ENCODE data around the gene LSP1.

Gene LSP1

GRCh38 chr11:1893581-1894359 is 40.9 kb downstream of the LSP1 start:
- DNase-seq: no peak

- DNase-seq: no peak
These were observed 41.9 kb downstream of the LSP1 start for GRCh38 chr11:1894759-1895158.

DNA sequence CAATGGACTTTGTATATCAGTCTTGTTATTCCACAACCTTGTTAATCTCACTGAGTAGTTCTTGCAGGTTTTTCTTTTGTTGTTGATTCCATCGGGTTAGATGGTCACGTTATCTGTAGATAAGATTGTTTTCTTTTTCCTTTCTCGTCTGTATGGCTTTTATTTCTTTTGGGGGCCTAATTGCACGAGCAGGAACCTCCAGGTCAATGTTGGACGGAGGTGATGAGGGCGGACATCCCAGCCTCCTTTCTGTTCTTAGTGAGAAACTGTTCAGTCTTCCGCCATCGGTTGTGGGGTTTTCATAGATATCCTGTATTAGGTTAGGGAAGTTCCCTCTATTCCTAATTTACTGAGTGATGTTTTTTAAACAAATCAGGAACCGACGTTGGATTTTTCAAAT is 43.6 kb downstream of the LSP1 start:
- no peak for DNase-seq

- DNase-seq: no peak
These were observed 44.0 kb downstream of the LSP1 start for GRCh38 chr11:1896923-1897322.

GRCh38 chr11:1899090-1899489 is 46.2 kb downstream of the LSP1 start:
- DNase-seq: no peak

- no peak for DNase-seq
These were observed 46.8 kb downstream of the LSP1 start for GRCh38 chr11:1899686-1900085.

DNA sequence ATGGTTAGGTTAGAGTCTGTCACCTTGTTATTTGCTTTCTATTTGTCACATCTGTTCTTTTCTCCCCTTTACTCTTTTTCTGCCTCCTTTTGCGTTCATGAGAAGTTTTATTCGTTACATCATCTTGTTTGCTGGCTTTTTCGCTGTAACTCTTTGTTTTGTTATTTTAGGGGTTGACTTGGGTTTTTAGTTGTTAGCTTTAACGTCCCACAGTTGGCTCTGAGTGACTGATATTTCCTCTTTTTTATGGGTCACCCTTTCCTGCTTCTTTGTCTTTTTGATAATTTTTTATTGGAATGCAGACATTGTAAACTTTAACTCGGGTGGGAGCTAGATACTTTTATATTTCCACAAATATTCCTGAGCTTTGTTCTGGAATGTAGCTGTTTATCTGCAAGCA is 53.3 kb downstream of the LSP1 start:
- DNase-seq: no peak

DNA sequence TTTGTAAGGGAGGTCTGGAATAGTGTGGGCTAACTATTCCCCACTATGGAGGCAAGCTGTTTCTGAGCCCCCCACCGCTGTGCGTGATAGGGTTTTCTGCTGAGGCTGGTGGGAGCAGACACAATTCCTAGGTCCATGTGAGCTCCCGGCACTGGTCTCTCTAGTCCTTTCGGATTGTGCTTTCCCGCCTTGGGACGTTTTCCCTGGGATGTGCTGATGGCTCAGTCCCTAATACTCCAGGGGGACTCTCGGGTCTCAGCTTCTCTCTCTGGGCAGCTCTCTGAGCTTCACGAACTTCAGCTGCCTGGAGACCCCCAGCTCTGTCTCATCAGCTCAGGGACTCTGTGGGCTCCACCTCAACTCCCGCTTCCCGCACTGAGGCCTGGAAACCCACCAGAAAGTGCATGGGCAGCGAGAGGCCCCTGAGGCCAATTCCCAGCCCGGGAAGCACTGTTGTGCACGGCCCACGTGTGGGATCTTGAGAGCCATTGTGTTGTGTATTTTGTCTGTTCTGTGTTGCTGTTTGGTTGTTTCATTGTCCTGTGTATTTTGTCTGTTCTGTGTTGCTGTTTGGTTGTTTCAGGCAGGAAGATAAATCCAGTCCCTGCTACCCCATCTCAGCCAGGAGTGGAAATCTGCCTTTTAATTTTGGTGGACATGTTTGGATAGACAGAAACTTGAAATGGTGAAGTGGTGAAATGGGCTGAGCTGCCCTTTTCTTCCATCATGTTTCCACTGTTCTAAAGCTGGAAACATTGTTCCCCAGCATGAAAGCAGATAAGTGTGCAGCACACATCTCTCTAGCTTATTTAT is 53.9 kb downstream of the LSP1 start:
- DNase-seq: no peak

DNA sequence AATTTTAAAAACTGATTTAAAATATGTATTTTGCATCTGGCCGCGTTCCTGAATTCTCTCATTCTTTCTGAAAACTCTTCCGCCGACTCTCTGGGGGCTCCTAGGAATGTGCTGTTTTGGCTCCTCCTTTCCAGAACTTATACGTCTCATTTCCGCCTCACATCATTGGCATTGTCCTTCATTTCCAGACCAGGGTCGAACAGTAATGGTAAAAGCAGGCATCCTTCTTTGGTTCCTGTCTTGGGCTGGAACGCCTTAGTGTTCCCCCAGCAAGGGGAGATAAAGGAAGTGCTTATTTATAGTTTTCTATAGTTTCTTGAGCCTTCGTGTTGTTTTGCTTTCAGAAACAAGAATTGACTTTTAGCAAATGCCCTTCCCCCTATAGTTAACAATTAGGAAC is 55.7 kb downstream of the LSP1 start:
- DNase-seq: no peak

DNA sequence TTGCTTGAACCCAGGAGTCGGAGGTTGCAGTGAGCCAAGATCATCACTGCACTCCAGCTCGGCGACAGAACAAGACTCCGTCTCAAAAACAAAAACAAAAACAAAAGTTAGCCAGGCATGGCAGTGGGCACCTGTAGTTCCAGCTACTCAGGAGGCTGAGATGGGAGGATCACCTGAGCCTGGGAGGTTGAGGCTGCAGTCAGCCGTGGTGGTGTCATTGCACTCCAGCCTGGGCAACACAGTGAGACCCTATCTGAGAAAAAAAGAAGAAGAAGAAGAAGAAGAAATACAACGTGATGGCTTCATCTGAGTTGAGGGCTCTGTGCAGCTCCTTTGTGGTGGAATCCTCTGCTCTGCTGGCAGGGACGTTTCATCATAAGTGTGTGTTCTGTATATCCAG is 56.6 kb downstream of the LSP1 start:
- no peak for DNase-seq

GRCh38 chr11:1912289-1912878 is 59.5 kb downstream of the LSP1 start:
- DNase-seq: no peak

DNA sequence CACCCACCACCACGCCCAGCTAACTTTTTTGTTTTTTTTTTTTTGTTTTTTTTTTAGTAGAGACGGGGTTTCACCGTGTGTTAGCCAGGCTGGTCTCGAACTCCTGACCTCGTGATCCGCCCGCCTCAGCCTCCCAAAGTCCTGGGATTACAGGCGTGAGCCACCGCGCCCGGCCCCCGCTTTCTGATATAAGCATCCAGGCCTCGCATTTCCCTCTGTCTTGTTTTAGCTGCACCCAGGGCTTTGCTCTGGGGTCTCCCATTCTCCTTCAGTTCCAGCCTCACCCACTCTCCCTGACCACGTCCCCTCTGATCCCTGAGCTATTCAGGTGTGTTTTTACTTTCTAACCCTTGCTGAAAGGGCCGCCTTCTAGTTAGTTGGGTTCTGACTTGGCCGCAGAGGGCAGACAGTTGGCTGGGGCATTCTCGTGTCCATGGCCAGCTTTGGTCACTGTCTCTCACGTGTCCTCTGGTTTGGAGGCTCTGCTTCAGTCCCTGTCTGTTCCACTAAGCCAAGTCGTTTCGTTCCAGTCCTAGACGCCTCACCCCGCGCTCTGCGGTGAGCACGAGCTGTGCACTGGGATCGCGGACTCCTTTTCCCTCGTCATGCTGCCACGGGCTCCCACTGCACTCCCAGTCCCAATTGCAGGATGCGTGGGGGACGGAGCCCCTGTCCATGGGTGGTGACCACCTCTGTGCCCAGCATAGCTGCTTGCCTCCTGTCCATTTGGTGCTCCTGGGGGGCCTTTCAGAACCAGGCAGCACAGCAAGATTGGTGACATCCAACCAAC is 60.6 kb downstream of the LSP1 start:
- no peak for DNase-seq

GRCh38 chr11:1915795-1916131 is 62.9 kb downstream of the LSP1 start:
- DNase-seq: no peak

DNA sequence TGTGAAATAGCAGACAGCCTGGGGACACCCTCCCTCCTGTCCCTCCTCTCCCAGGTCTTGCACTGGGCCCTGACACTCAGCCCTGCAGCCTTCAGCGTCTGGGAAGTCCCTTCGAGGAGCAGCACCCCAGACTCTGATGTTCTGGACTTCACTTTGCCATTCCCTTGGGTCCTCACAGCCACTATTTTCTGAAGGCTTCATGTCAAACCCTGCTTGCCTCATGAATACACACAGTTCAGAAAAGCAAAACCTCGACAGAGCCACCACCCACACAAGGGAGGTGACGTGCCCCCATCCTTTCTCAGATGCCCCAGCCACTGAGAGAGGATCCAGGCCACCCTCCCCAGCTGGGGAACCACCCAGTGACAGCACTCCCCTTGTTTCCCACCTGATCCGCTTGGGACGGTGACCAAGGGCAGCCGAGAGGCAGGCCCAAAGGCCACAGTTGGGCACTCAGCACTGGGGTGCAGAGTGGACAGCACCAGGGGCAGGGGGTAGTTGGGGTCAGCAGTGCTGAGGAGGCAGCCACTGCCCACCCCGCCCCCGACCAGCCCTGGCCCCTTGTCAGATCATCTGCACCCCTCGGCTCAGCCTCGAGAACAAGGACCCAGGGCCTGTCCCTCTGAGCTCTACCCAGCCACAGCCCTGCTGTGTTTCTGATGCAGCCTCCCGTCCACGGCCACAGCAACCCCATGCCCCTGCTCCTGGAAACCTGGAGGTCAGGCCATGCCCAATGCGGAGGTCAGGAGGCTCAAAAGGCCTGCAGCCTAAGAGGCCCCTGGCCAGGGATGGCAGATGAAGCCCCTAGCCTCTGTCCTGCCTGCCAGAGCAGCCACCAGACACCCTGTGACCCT is 63.5 kb downstream of the LSP1 start:
- DNase-seq: no peak

DNA sequence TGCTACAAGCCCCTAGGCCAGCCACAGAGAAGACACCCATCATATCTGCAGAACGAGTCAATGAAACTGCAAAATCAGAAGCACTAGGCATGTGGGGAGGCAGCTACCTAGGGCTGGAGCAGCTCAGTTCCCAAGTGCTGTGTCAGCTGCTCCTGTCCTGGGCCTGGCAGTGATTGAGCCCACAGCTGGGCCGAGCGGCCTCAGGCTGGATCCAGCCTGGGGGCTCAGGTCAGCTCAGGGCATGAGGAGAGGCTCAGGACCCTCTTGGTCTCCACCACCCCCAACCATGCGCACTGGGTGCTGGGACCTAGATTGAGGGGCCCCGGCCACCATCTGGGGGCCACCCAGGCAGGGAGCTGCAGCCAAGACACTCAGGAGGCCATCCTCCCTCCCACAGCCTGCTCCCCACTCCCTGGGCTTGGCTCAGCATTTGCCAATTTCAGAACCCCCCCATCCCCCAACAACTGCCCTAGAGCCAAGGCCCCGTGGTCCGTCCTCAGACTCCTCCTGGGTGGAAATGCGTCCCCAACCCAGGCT is 64.2 kb downstream of the LSP1 start:
- no peak for DNase-seq

- no peak for DNase-seq
These were observed 64.9 kb downstream of the LSP1 start for GRCh38 chr11:1917523-1918435.

- DNase-seq: no peak
These were observed 65.8 kb downstream of the LSP1 start for GRCh38 chr11:1918436-1919315.

DNA sequence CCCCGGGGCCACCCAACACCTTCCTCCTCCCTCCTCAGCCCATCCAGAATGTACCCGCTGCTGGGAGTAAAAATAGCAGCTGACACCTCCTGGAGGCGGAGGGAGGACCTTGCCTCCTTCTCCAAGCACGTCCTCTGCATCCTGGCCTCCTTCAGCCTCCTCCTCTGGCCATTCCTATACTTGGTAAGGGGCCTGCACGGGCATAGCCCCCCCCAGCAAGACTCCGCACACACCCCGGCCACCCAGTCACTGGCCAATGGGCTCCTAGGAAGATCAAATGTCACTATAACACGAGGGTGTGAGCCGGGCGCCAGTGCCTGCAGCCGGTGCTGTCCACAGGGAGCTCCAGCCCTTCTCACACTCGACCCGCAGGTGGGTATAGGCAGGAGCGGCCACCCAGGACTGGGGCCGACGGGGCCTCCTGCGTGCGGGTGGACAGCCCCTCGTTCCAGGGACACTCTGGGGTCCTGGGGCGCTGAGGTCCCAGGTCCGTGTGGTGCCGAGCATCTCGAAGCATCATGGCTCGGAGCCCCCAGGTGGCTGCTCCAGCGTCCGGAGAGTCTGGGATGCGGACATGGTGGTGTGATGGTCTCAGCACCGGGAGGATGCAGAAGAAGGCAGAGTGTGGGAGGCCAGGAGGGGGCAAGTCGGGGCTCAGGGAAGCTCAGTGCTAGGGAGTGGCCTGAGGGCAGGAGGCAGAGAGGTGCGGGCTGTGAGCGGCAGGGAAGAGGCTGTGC is 66.7 kb downstream of the LSP1 start, which contains the start of gene TNNT3:
TSS of gene TNNT3 (plus strand) at position 313 of the 737 bp plus-strand sequence. CDS start 3,172 bp downstream, outside the sequence.
- DNase-seq: no peak
